ENCODE measurements around the gene GABRR1. TPM values are rescaled to one million over a fixed set of nuclear protein-coding genes. Genes with fewer than 3 reads are reported as not detected.

Gene GABRR1
- total RNA-seq, 1 experiment from 2014 or later, result not detected

GRCh38 chr6:89215391-89215790, 1.8 kb downstream of the GABRR1 start:
- DNase-seq (ENCODE audit: low spot score), result no peak

GRCh38 chr6:89214197-89214596, 3.0 kb downstream of the GABRR1 start:
- DNase-seq (ENCODE audit: low spot score), result no peak

DNA sequence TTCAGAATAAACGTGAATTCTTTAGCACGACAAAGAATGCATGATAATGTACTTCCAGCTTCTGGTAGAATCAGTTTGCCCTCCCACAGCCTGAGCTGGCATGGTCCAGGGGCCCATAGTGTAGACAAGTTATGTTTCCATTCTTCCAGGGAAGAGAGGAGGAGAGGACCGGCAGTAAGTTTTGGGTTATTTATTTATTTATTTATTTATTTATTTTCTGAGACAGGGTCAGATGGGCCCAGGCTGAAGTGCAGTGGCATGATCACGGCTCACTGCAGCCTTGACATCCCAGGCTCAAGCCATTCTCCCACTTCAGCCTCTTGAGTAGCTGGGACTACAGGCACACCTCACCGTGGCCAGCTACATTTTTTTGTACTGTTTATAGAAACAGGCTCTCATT, 4.7 kb downstream of the GABRR1 start:
- no peak for DNase-seq (ENCODE audit: low spot score)

- peak; percentile 18 for DNase-seq (ENCODE audit: low spot score)
These were observed 7.7 kb downstream of the GABRR1 start for GRCh38 chr6:89209457-89209856.

GRCh38 chr6:89208551-89208950, 8.6 kb downstream of the GABRR1 start:
- no peak for DNase-seq (ENCODE audit: low spot score)

DNA sequence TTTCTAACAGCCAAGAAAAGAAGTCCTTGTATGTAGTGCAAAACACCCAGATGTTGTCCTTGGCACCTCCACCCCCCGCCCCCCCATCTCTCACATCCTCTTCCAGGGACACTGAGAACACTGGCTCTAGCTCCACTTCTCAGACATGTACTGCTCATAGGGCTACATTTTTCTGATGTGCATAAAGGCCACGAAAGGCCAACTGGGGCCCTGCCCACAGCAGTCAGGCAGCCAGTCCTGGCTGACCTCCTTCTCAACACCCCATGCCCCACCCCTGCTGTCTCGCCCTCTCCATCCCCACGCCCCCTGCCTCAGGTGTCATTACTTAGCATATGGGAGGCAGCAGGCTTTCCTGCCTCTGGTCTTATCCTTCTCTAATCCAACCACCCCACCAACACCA, 11.3 kb downstream of the GABRR1 start:
- no peak for DNase-seq (ENCODE audit: low spot score)

- no peak for DNase-seq (ENCODE audit: low spot score)
These were observed 13.1 kb downstream of the GABRR1 start for GRCh38 chr6:89204096-89204495.

- DNase-seq (ENCODE audit: low spot score), result no peak
These were observed 16.4 kb downstream of the GABRR1 start for GRCh38 chr6:89200706-89201215.

DNA sequence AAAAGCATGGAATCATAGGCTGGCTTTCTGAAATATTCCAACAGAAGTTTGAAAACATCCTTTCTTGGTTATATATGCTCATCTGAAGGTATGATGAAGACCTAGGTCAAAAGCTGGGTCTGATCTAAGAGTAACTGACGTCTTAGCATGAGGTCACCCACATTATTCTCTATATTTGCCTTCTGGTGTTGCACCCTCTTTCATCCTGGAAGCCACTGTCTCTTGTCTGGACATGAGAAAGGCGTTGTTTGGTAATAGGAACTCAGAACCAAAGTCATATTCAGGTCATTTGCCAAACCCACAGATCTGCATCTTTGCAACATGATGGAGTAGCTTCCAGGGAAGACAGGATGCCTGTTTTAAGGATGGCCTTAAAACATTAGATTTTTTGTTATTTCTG, 17.6 kb downstream of the GABRR1 start:
- no peak for DNase-seq (ENCODE audit: low spot score)

- no peak for DNase-seq (ENCODE audit: low spot score)
These were observed 18.9 kb downstream of the GABRR1 start for GRCh38 chr6:89198235-89198634.

DNA sequence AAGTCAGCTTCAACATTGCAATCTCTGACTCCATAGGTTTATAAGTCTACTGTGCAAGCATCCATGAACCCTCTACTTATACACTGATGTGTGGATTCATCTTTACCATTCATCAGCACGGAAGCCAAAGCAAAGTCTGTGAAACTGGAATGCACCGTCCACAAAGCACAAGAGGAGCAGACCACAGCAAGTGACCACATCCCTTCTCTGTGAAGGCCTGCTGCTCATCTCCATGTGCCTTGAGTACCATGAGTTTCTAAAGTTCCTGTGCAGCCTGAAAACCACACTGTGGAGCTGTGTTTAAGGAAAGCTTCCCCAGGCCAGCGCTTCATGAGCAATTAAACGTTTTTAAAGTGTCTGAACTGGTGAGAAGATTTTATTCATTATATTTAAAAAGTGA, 20.0 kb downstream of the GABRR1 start:
- no peak for DNase-seq (ENCODE audit: low spot score)

GRCh38 chr6:89194559-89194958, 22.6 kb downstream of the GABRR1 start:
- DNase-seq (ENCODE audit: low spot score), result no peak

GRCh38 chr6:89190741-89191140, 26.4 kb downstream of the GABRR1 start:
- DNase-seq (ENCODE audit: low spot score), result no peak

- no peak for DNase-seq (ENCODE audit: low spot score)
These were observed 29.7 kb downstream of the GABRR1 start for GRCh38 chr6:89187504-89187903.

DNA sequence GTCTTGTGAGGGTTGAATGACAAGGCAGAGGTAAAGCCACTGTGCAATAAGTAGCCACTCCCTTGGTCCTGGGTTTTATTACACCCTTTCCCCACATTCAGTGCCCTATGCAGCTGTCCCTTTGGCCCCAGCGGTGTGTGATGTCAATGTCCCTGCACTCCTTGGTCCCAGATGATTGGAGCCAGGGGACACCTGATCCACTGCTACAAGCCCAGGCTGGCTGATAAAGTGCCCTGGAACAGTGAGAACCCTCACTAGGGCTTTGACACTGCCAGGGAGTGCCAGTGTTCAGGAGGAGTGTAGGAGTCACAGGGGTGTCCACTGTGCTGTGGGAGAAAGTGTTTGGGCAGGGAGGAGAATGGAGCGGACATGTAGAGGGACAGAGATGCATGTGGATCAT, 30.4 kb downstream of the GABRR1 start:
- DNase-seq (ENCODE audit: low spot score), result no peak

DNA sequence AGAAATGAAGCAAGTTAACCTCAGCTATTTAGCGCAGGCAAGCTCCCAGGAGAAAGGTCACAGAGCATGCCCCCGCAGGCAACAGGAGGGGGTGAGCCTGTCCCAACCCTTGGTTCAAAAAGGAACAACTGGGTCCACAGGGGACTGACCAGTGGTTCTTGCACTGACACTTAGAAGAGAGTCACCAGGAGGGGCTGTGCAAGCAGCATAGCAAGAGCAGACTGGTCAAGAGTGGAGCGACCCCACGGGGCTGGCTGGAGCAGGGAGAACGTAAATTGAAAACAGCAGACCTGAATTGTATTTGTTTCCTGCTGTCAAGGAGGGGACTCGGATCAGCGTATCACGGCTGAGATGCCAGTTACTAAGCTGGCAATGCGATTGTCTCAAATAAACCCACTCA, 32.8 kb downstream of the GABRR1 start:
- DNase-seq (ENCODE audit: low spot score), result no peak

- DNase-seq (ENCODE audit: low spot score), result no peak
These were observed 33.9 kb downstream of the GABRR1 start for GRCh38 chr6:89183294-89183693.

DNA sequence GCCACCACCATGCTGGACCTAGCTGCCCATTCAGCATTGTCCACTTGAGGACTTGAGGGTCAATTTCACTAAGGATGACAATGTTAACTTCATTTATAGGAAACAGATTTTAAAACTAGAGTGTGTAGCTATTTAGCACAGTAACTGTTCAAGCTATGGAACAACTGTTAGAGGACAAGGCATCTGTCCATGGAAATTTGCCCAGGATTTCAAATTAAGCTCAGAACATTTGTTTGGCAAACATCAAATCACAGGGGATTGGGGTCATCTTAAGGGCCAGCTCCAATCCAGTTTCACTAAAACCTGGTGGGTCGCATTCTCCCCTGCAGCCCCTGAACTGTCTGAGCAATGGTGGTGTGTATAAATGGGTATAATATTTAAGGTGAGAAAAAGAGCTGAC, 36.2 kb downstream of the GABRR1 start:
- DNase-seq (ENCODE audit: low spot score), result no peak

- no peak for DNase-seq (ENCODE audit: low spot score)
These were observed 37.0 kb downstream of the GABRR1 start for GRCh38 chr6:89180112-89180511.

GRCh38 chr6:89173634-89174033, 43.5 kb downstream of the GABRR1 start:
- DNase-seq (ENCODE audit: low spot score), result no peak

DNA sequence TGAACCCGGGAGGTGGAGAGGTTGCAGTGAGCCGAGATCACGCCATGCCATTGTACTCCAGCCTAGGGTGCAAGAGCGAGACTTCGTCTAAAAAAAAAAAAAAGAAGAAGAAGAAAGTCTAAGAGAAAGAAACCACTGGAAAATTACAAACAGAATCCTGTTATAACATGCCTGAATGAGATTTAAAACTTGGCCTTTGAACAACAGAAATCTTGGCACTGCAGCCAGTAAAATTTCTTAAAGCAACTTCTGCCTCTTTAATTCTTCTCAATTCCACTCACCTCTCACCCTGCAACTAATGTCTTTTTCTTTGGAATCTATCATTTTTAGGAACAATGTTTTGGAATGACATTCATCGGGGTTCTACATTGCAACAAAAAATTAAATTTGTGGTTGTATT, 45.0 kb downstream of the GABRR1 start:
- DNase-seq (ENCODE audit: low spot score), result no peak

DNA sequence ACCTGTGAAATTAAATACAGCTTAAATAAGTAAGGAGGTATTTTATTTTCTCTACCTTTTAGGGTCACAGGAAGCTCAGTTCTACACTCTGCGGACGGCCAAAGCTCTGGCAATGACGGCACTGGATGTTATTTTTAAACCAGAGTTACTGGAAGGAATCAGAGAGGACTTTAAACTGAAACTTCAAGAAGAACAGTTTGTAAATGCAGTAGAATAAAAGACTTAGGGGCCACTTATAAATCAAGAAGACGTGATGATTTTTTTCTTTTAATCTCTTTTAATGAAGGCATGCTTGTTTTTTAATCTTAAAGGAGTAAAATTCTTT, 55.1 kb downstream of the GABRR1 start:
- DNase-seq (ENCODE audit: low spot score), result no peak

DNA sequence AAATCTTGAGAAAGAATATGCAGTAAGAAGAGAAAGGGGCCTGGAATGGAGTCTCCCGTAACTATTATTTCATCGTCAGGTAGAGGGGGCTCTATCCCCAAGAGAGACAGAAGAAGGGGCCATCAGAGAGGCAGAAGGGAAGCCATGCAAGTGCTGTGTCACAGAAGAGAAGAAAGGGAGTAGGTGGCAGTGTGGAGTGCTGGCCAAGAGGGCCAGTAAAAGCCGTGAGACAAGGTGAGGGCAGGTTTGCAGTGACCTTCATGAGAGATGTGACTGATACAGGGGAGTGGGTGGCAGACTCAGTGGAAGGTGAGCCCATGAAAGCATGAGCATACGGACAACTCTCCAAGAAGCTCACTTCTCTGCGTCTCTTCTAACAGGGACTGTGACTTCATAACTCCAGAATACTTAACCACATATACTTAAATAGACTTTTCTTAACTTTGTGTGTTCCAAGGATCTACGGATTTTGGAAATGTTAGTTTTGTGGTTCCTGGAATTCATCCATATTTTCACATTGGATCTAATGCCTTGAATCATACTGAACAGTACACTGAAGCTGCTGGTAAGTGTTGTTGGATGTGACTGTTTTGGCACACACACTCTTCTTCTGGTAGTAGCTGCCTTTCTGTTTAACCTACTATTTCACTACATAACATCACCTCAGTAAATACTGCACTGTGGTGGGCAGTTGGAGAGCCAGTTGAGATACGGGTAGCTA, 55.7 kb downstream of the GABRR1 start:
- no peak for DNase-seq (ENCODE audit: low spot score)

Data from A172 (cell line).